SH-SY5Y (cell line): Measurements from ENCODE around the gene GSN.

Source experiments
- GATA2 ChIP-seq: IDR thresholded peaks from 2 replicates; pipeline ENCODE4 v1.6.1; 2011; ENCODE audit warnings: mild to moderate bottlenecking, low read depth, low read length
- GATA3 ChIP-seq: IDR thresholded peaks from 2 replicates; pipeline ENCODE4 v1.6.1; 2011; ENCODE audit warnings: low read depth, mild to moderate bottlenecking, low read length, moderate library complexity

Gene GSN

DNA sequence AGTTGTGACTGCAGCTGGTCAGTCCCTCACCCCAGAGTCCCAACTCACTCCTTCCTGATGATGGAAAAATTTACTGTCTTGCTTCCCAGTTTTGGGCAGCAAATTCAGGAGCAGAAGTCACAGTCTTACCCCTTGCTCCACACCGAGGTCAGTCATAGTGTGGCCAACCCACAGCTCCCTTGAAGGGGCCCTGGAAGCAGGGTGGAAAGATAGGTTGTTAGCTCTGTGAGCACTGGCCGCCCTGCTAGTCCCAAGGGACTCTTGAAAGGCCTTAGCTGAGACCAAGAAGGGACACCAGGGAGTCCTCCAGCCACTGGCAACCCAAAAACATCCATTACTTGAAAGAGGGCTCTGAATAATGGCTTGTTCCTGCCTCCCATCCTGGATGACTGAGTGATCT lies 40.0 kb downstream of the GSN start:
- TF ChIP-seq GATA2 = no peak
- TF ChIP-seq GATA3 = no peak

DNA sequence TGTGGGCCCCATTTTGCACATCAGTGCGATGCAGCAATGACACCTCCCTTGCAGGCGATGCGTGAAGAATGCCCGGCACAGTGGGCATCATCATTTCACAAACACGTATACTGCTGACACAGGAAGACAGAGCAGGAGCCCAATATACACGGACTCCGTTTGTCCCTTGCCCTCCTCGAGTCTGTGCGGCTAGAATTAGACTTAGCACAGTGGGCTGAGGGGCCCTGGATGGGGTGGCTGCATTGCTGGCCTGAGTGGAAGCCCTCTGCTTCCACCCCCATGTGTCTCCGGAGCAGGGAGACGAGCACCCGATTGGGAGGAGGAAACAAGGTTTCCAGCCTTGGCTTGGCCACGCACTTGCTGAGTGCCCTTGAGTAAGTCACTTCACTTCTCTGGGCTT lies 40.8 kb downstream of the GSN start:
- TF ChIP-seq GATA2 (no peak), GATA3 (no peak)

DNA sequence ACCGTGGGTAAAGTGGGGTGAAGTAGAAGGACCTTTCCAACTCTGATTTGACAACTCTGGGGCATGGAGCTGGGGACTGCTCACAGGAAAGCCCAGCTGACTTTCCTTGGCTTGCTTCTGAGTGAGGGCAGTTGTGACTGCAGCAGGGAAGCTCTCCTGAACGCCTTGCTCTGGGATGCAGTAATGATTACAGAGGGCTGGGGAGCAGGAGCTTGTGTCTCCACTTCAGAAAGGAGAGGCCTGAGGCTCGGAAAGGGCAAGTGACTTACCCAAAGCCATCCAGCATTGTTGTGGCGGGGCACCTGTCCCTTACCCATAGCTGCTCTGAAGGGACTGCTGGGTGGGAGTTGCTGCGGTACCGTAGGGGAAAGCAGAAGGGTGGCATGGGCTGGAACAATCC lies 41.2 kb downstream of the GSN start:
- TF ChIP-seq GATA2 = no peak

DNA sequence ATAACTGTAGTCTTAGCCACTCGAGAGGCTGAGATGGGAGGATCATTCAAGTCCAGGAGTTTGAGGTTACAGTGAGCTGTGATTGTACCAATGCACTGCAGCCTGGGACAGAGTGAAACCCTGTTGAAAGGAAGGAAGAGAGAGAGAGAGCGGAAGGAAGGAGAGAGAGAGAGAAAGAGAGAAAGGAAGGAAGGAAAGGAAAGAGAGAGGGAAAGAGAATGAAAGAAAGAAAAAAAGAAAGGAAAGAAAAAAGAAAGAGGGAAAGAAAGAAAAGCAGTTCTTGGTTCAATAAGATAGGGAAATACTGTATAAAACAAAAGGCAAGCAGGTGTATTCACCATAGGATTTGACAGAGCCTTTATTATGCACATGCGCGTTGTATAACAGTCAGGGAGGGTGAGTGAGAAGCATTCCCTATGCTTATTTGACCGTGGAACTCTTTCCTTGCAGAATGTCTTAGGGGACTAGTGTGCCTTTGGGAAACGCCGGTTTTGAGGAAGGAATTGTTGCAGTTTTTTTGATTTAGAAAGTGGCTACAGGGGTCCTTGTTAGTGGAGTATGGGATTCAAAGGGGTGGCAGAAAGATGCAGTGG lies 42.0 kb downstream of the GSN start:
- TF ChIP-seq GATA3 (no peak), GATA2 (no peak)

DNA sequence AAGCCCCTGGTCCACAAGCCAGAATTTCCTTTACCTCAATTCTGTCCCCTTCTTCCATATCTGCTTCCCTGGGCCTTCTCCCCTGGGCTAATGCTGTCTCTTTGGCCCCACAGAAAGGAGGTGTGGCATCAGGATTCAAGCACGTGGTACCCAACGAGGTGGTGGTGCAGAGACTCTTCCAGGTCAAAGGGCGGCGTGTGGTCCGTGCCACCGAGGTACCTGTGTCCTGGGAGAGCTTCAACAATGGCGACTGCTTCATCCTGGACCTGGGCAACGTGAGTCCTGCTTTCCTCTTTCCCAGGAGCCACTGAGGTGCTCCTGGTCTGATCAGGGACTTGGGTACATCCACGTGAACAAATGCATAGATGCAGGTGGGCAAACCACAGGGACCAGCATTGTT lies 42.6 kb downstream of the GSN start:
- TF ChIP-seq GATA2 (no peak), GATA3 (no peak)

DNA sequence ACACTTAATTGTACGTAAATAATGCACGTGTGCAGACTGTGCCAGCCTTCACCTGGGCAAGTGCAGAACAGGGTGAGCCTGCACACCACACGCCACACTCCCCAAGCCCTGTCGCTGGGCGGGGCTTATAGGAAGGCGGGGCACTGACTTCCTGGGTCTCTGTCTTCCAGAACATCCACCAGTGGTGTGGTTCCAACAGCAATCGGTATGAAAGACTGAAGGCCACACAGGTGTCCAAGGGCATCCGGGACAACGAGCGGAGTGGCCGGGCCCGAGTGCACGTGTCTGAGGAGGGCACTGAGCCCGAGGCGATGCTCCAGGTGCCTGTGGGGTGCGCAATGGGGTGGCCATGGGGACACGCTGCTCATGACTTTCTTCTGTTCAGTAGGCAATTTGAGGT lies 44.2 kb downstream of the GSN start:
- TF ChIP-seq GATA2 (no peak), GATA3 (no peak)

DNA sequence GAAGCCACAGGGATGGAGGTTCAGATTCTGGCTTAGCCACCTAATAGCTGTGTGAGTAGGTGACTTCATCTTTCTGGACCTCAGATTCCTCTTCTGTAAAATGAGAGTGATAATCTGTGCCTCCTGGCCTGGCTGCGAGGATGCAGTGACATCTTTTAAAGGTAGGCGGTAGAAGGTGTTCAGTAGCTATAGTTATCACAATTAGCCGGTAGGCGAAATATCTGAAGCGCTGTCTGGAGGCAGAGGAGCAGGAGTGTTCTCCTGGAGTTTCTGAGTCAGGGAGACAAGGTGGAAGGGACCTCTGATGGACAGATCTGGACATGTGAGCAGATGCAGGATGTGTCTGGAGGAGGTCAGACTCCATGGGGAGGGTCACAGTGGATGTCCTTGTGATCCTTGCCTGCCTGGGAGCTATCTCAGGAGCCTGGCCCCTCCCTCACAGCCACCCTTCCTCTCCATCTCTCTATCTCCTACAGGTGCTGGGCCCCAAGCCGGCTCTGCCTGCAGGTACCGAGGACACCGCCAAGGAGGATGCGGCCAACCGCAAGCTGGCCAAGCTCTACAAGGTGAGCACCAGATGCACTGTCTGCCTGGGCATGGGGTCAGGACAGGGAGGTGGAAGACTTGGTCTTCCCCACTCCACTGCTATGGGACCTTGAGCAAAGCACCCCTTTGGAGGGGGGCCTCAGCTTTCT lies 45.6 kb downstream of the GSN start:
- TF ChIP-seq GATA2 (no peak), GATA3 (no peak)

DNA sequence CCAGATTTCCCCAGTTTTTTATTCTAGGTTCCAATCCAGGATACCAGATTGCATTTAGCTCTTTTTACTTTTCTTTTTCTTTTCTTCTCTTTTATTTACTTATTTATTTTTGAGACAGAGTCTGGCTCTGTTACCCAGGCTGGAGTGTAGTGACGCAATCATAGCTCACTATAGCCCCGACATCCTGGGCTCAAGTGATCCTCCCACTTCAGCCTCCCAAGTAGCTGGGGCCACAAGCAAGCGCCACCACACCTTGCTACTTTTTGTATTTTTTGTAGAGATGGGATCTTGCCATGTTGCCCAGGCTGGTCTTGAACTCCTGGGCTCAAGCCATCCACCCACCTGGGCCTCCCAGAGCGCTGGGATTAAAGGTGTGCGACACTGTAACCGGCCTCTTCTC lies 48.4 kb downstream of the GSN start:
- TF ChIP-seq GATA2 = no peak
- TF ChIP-seq GATA3 = no peak

DNA sequence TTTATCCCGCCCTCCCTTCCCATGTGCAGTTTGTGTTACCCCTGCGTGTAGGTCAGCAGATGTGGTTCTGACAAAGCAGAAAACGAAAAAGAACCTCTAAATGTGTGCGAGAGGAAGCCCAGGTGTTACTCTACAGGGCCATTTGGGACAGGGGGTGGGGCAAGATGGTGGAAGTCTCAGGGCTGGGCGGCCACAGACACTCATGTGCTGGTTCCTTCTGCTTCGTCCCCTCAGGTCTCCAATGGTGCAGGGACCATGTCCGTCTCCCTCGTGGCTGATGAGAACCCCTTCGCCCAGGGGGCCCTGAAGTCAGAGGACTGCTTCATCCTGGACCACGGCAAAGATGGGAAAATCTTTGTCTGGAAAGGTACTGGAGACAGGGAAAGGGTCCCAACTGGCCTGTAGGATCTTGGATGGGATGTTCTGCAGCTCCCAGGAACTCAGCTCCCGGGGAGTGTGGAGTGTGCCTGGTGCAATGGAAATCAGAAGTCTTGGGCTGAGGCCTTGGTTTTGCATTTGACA lies 49.0 kb downstream of the GSN start:
- TF ChIP-seq GATA3 (no peak), GATA2 (no peak)

DNA sequence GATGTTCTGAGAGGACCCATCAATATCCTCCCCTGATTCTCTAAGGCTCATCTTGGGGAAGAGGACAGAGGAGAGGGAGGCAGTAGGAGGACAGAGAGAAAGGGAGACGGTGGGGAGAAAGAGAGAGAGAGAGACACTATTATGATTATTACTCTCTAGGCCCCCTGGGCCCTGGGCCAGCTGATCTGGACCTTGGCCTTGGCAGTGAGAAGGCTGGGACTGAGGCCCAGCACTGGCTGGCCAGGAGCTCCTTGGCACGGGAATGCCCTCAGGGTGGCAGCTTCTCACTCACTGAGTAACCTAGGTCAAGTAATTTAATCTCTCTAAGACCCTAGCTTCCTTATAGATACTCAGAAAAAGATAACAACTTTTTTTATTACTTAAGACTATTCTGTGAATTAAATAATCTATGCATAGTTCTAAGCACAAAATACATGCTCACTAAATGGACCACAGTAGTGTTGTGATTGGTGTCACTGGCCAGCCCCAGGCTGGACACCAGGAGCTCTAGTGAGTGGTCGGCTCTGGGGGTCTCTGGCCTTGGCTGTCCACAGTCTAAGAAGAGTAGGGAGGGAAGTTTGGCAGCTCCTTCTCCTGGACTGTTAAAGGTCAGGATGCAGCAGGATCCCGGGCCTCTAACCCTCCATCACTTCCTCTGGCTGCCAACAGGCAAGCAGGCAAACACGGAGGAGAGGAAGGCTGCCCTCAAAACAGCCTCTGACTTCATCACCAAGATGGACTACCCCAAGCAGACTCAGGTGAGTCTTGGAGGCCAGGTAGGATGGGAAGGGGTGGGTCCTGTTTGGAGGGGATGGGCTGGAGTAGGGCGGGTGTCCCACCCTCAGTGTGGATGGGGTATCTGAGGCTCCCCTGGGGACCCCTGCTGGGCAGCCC lies 50.0 kb downstream of the GSN start:
- TF ChIP-seq GATA3 = no peak
- TF ChIP-seq GATA2 = no peak

DNA sequence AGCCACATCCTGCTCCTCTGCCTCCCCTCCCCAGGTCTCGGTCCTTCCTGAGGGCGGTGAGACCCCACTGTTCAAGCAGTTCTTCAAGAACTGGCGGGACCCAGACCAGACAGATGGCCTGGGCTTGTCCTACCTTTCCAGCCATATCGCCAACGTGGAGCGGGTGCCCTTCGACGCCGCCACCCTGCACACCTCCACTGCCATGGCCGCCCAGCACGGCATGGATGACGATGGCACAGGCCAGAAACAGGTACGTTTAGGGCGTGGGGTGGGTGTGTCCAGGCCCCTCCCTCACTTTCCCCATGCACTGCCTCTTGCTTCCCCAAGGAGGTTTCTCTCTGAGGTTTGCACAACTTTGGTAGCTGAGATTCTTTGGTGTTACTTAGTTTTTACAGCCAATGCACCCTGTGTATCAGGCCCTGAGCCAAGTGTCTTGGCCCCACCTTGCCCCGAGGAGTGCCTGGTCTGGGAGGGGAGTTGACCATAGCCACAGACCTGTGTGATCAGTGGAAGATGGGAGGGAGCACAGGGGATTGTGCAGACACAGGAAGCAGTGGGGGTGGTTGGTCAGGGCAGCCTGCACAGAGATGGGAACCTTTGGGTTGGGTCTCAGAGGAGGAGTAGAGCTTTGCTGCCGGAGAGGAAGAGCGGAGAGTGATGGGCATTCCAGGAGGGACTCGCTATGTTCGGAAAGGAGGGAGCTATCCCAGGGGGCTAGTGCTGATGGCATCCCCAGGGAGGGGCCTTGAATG lies 50.8 kb downstream of the GSN start:
- TF ChIP-seq GATA3 = no peak
- no peak for TF ChIP-seq GATA2

DNA sequence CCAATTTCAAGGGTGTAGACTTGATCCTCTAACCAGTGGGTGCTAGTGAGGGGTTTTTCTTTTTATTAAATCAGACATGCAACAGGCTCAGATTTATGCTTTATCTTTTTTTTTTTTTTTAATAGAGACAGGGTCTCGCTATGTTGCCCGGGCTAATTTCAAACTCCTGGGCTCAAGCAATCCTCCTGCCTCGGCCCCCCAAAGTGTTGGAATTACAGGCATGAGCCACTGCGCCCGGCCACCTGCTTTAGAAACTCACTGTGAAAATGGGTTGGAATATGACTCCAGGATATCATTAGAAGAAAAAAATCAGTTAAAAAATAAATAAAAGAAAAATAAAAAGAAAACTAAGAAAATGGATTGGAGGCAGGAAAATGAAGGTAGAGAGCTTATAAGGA lies 51.4 kb downstream of the GSN start:
- no peak for TF ChIP-seq GATA2
- no peak for TF ChIP-seq GATA3

DNA sequence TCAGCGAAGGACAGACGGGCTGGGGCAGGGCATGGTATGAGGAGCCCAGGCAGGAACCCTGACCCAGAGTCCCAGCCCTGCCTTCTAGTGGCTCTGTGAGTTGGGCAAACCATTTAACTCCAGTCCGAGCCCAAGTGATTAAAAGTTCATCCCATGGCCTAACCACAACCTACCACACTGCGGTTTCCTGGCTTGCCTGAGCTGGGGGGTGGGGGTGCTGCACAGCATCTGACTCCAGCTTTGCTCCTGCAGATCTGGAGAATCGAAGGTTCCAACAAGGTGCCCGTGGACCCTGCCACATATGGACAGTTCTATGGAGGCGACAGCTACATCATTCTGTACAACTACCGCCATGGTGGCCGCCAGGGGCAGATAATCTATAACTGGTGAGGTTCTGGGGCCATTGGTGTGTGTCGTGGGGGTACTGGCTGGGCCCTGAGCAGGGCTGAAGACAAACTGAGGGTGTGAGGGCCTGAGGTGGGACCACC lies 53.1 kb downstream of the GSN start:
- TF ChIP-seq GATA3 = no peak
- no peak for TF ChIP-seq GATA2
